GM18499 (cell line): Measurements from ENCODE around the gene OLFM1.
"Not testable (repeated sequence)": the region's sequence is repeated elsewhere in the genome, so short reads cannot be mapped to it uniquely, and the experiment has no call there.

Source experiments
- ATAC-seq: cut with Tn5 transposase; IDR thresholded peaks from one replicate; pipeline ENCODE4 v1.9.1; 2021; ENCODE audit warnings: moderate number of reproducible peaks; ENCODE audit not compliant: insufficient read depth, unreplicated experiment

Gene OLFM1

GRCh38 chr9:135056541-135056940 lies 30.9 kb upstream of the OLFM1 start:
- ATAC-seq, result no peak

- ATAC-seq, result no peak
These were observed 26.9 kb upstream of the OLFM1 start for GRCh38 chr9:135060461-135061116.

- no peak for ATAC-seq
These were observed 26.0 kb upstream of the OLFM1 start for GRCh38 chr9:135061441-135061840.

GRCh38 chr9:135062254-135062653 lies 25.2 kb upstream of the OLFM1 start:
- no peak for ATAC-seq

- not testable (repeated sequence) for ATAC-seq
These were observed 24.0 kb upstream of the OLFM1 start for GRCh38 chr9:135063466-135063865.

- ATAC-seq, result not testable (repeated sequence)
These were observed 23.6 kb upstream of the OLFM1 start for GRCh38 chr9:135063888-135064287.

- no peak for ATAC-seq
These were observed 22.3 kb upstream of the OLFM1 start for GRCh38 chr9:135065151-135065550.

- no peak for ATAC-seq
These were observed 21.7 kb upstream of the OLFM1 start for GRCh38 chr9:135065804-135066203.

- ATAC-seq, result no peak
These were observed 21.2 kb upstream of the OLFM1 start for GRCh38 chr9:135066291-135066690.

- ATAC-seq, result no peak
These were observed 20.3 kb upstream of the OLFM1 start for GRCh38 chr9:135067096-135067710.

GRCh38 chr9:135068776-135069415 lies 18.6 kb upstream of the OLFM1 start:
- ATAC-seq, result no peak

GRCh38 chr9:135069558-135070197 lies 17.8 kb upstream of the OLFM1 start:
- no peak for ATAC-seq

GRCh38 chr9:135070198-135070951 lies 17.1 kb upstream of the OLFM1 start:
- ATAC-seq, result no peak

- ATAC-seq, result no peak
These were observed 16.3 kb upstream of the OLFM1 start for GRCh38 chr9:135070964-135071735.

- no peak for ATAC-seq
These were observed 14.3 kb upstream of the OLFM1 start for GRCh38 chr9:135073081-135073740.

- ATAC-seq, result no peak
These were observed 13.6 kb upstream of the OLFM1 start for GRCh38 chr9:135073741-135074305.

GRCh38 chr9:135074354-135075233 lies 12.9 kb upstream of the OLFM1 start:
- no peak for ATAC-seq
